Uterus (tissue), 2 donors: ENCODE data around the gene RNF125.

Source experiments
- CTCF ChIP-seq, 4 experiments: fragments of 200-600 bp in 2 of 4; fragments of 450-650 bp in 2 of 4; sonication (generic) in 2 of 4; IDR thresholded peaks; one replicate each; pipeline ENCODE4 v1.5.1; 2016 to 2019; ENCODE audit warnings: antibody characterized with exemption in 4 of 4, mild to moderate bottlenecking in 2 of 4, moderate library complexity in 1 of 4
- POLR2A ChIP-seq, 2 donors: fragments of 450-650 bp; IDR thresholded peaks; one replicate each; pipeline ENCODE4 v1.6.1; 2016; ENCODE audit warnings: antibody characterized with exemption in 2 of 2, mild to moderate bottlenecking in 1 of 2, moderate library complexity in 1 of 2

- no peak for TF ChIP-seq CTCF (IDR thresholded peaks at IDR 0.05)
- no peak for TF ChIP-seq POLR2A (IDR thresholded peaks at IDR 0.05)
Observed at GRCh38 chr18:32083781-32084180, 65.2 kb downstream of the RNF125 start.
